ENCODE measurements around the gene PBX3. TPM values are rescaled to one million over a fixed set of nuclear protein-coding genes. Genes with fewer than 3 reads are reported as not detected.

Gene PBX3
- total RNA-seq, 6 experiments from 2014 or later, result 13.0 to 20.2 (median 15.0) TPM

GRCh38 chr9:125726456-125727132 is 20.6 kb upstream of the PBX3 start:
- Histone ChIP-seq H3K4me3 (no peak overlapping the region), H3K36me3 (no peaks in the 10 kb centered on the region), H3K4me1 (no peaks in the 10 kb centered on the region), H3K27me3 (no peaks in the 10 kb centered on the region), H3K27ac (no peak overlapping the region), H3K9me3 (no peaks in the 10 kb centered on the region)
- ATAC-seq (no peak), DNase-seq (no peak)
- WGBS (ENCODE audit: insufficient coverage, low coverage, low lambda C conversion rate, missing lambda C conversion rate), result 82% methylated on average over 10 of the region's 13 CpGs
- TF ChIP-seq POLR2A (IDR thresholded peaks at IDR 0.05), result no peak
- no peak for TF ChIP-seq CTCF (IDR thresholded peaks at IDR 0.05)
- intact Hi-C loops (cut with DNase I), result no loop called here

- Histone ChIP-seq H3K9me3 (no peaks in the 10 kb centered on the region), H3K36me3 (no peaks in the 10 kb centered on the region), H3K4me3 (no peak overlapping the region), H3K27me3 (no peaks in the 10 kb centered on the region), H3K27ac (no peak overlapping the region), H3K4me1 (no peaks in the 10 kb centered on the region)
- intact Hi-C loops (cut with DNase I), result no loop called here
- WGBS (ENCODE audit: insufficient coverage, low coverage, low lambda C conversion rate, missing lambda C conversion rate), result 84% methylated on average over 2 of the region's 2 CpGs
- ATAC-seq, result no peak
- no peak for DNase-seq
- no peak for TF ChIP-seq POLR2A (IDR thresholded peaks at IDR 0.05)
- no peak for TF ChIP-seq CTCF (IDR thresholded peaks at IDR 0.05)
Measured at GRCh38 chr9:125730168-125730567, 17.0 kb upstream of the PBX3 start.

DNA sequence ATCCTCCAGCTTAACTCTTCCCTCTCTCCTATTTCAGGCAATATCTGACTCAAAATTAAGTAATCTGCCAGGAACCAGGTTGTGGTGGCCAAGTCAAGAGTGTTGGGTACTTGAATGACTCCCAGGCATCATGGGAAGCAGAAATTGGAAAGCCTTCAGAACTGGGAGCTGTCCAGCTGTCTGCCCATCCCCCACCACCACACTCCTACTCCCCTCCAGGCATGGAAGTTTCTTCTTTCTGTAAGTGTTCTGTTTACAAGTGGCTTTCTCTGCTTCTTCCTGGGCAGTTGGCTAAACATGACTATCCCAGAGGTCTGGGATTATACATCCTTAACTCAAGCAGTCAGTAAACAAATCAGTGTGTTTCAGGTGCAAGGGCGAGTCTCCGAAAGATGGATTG is 14.6 kb upstream of the PBX3 start:
- Histone ChIP-seq H3K27ac (no peak overlapping the region), H3K9me3 (no peaks in the 10 kb centered on the region), H3K4me1 (no peaks in the 10 kb centered on the region), H3K4me3 (no peak overlapping the region), H3K36me3 (no peaks in the 10 kb centered on the region), H3K27me3 (no peaks in the 10 kb centered on the region)
- TF ChIP-seq POLR2A (IDR thresholded peaks at IDR 0.05) (no peak), CTCF (IDR thresholded peaks at IDR 0.05) (no peak)
- intact Hi-C loops (cut with DNase I), result no loop called here
- DNase-seq, result no peak
- 100% methylated on average over 2 of the region's 2 CpGs for WGBS (ENCODE audit: insufficient coverage, low coverage, low lambda C conversion rate, missing lambda C conversion rate)
- ATAC-seq, result no peak

GRCh38 chr9:125739436-125739835 is 7.7 kb upstream of the PBX3 start:
- TF ChIP-seq CTCF (IDR thresholded peaks at IDR 0.05), result no peak
- no peak for TF ChIP-seq POLR2A (IDR thresholded peaks at IDR 0.05)
- no peaks in the 10 kb centered on the region for H3K36me3 ChIP-seq
- intact Hi-C loops (cut with DNase I), result no loop called here
- ATAC-seq (no peak), DNase-seq (no peak)
- H3K27ac ChIP-seq, result no peak overlapping the region
- H3K4me1 ChIP-seq, result no peaks in the 10 kb centered on the region
- no peak overlapping the region for H3K4me3 ChIP-seq
- 40% methylated on average over 1 of the region's 3 CpGs for WGBS (ENCODE audit: insufficient coverage, low coverage, low lambda C conversion rate, missing lambda C conversion rate)
- no peaks in the 10 kb centered on the region for H3K9me3 ChIP-seq
- H3K27me3 ChIP-seq, result no peaks in the 10 kb centered on the region
